Breast epithelium (tissue), 3 donors: ENCODE data around the gene CDC16.

ENCODE experiments used
- CTCF ChIP-seq, 3 donors: fragments of 450-650 bp; IDR thresholded peaks; one replicate each; pipeline ENCODE4 v1.5.1; 2016 to 2017; ENCODE audit warnings: antibody characterized with exemption in 3 of 3, mild to moderate bottlenecking in 3 of 3, moderate library complexity in 3 of 3
- POLR2A ChIP-seq: fragments of 450-650 bp; IDR thresholded peaks from one replicate; pipeline ENCODE4 v1.6.1; 2016; ENCODE audit warnings: antibody characterized with exemption, mild to moderate bottlenecking, moderate library complexity
- POLR2AphosphoS5 ChIP-seq, 3 donors: sonication (generic); formaldehyde crosslinking; IDR thresholded peaks; one replicate each; pipeline ENCODE4 v1.6.1; 2017; ENCODE audit warnings: antibody characterized with exemption in 3 of 3

DNA sequence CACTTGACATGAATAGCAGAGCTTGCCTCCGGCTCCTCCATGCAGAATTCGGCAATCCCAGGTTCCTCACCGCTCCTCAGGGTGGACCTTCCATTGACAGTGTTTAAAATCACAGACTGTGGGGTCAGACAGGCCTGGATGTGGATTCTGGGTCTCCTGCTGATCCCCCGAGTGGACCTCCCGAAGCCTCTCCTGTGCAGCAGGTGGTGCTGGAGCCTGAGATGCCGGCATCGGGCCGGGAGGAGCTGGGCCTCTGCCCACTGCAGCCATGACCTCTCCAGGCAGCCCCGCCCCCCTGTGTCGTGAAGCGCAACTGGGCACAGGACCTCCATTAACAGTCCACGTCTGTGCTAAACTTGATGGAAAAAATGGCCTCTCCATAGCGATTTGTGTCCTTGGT is 10.5 kb upstream of the CDC16 start:
- TF ChIP-seq POLR2A (no peak), CTCF (IDR thresholded peaks at IDR 0.05) (no peak), POLR2AphosphoS5 (IDR thresholded peaks at IDR 0.05) (no peak)
